Measurements from ENCODE around the gene CCDC134.
"Not testable (repeated sequence)": the region's sequence is repeated elsewhere in the genome, so short reads cannot be mapped to it uniquely, and the experiment has no call there.

Gene CCDC134

DNA sequence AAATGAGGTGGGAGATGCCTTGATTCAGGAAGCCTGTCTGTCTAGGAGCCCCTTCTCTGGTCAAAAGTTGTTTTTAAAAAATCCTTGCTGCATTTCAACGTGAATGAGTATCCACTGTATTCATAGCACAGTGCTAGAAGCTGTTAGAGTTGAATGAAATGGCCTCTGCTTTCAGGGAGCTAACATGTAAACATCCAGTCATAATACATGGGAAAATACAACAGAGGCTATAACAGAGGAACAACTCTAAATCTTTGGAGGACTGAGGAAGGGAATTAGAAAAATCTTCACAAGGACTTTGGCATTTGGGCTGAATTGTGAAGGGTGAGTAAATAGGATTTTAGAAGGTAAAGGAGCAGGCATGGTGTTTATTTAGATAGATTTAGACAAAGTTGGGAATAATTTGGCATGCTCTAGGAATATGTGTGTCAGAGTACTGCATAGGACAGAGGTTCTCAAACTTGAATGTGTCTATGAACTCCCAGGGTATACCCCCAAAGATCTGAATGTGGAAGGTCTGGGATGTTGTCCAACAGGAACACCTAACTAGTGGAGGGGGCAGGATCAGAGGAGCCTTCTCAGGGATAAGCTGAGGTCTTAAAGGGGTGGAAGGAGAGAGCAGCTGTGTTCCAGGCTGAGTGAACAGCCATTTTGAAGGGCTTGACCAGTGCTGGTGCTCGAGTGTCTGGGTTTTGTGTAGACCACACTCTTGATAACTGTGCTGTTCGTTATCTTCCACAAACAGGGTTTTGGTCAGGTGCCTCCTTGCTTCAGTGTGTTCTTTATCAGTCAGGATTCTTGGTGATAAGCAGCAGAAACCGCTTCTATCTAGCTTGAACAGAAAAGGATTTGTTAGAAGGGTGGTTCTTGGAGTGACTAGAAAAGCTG, 45.1 kb downstream of the CCDC134 start:
- DNase-seq = no peak

DNA sequence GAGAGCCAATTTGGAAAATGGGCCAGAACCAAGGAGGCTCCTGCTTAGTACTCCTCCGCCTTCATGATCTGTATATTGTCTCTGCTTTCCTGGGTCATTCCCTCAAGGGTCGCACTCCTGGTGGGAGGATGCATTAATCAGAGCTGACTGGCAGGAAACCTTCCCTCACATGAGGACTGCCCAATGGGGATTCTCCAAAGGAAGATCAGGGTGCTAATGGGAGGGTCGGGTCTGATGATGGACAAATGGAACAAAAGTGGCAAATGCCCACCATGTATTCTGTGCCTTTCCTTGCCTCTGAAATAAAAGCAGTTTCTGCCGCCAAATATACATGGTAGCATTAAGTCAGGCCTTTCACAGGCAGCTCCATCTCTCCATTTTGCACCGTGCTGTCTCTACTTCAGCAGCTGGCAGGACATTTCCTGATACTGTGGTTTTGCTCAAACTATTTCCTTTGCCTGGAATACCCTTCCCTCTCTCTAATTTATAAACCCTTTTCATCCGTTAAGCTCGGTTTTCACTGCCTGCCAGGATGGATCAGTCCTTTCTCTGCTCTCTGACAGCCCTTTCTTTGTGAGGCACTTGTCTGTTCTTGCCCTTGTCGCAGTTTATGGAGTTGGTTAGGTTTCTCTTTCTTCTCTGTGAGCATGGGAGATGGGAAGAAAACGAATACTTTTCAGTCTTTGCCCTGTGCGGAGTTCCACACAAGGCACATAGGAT, 45.9 kb downstream of the CCDC134 start:
- DNase-seq = no peak

DNA sequence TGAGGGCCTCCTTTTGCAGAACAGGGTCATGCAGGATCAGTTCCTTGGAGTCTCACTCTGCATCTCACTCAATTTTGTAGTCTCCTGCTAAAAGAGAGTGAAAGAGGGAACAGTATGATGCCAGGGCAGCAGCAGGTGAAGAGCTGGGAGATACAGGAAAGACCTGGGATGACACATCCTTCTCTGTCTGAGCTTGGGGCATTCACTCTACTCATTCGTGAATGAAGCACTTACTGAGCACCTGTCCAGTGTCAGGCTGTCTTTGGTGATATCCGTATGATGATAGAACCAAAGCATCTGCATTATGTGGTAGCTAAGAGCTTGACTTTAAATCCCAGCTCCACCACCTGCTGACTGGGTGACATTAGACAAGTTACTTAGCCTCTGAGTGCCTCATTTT, 46.8 kb downstream of the CCDC134 start:
- no peak for DNase-seq

DNA sequence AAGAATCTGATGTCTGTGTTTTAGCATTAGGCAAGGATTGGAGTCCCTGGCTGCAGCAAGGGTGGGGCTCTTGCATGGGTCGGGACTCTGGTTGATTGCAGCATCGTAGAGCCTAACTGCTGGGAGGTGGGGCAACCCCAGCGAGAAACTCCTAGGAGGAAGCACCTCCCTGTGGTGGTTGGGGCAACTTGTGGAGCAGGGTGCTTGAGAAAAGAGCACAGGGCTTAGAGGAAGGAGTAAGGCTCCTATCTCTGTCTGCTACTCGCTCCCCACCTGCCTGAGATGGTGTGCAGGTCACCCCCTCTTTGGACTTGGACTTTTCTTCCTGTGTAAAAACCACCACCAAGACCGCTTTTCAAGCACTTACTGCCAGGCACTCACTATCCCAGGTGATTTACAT, 48.0 kb downstream of the CCDC134 start:
- DNase-seq = peak; percentile 66

- no peak for DNase-seq
Measured at GRCh38 chr22:41856469-41856868, 56.0 kb downstream of the CCDC134 start.

DNA sequence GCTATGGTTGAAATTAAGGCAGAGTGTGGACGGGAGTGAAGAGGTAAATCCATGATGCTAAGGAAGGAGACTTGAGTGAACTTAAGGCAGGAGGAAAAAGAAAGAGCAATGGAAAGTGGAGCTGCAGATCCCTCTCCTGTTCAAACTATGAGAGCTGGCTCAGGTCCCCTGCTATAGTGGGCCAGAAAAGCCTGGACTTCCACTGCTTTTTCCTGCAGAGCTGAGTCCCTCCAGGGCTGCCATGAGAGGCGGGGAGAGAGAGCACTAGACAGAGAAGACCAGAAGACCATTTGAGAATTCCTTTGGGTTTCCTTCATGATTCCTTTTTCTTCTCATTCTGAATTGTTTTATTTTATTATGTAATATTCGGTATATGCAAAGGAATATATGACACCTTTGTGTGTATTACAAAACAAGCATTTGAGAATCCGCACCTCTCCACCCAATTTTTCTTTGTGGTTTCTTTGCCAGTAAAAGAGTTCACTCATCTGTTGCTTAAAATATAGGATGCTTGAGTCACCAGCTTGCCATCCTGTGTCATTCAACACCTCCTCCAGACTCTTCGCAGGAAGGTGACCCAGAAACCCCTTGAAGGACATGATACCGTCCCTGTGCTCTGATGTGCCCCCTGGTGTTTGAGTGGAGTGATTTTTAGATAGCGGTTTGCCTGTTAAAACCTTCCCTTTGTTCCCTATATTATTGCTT, 56.8 kb downstream of the CCDC134 start:
- DNase-seq = peak; percentile 74

- no peak for DNase-seq
Measured at GRCh38 chr22:41857860-41858199, 57.4 kb downstream of the CCDC134 start.

- peak; percentile 80 for DNase-seq
Measured at GRCh38 chr22:41862160-41862529, 61.7 kb downstream of the CCDC134 start.

GRCh38 chr22:41862530-41863266, 62.2 kb downstream of the CCDC134 start:
- DNase-seq = no peak

DNA sequence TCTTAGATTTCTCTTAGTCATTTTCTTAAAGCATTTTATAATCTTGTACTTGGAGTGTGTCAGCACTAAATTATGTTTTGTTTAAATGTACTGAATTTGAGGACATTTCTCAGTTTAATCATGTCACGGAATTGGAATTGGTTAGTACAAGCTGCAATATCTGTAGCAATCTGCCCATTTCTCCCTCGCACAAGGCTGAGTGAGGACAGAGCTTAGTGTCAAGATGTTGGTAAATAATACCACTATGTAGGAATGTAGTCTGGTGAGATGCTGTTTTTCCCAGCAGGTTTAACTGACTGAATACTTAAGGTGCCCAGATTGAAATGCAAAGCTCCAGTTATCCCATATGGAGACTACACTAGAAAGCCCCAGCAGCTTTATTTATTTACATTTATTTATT, 63.0 kb downstream of the CCDC134 start:
- no peak for DNase-seq

DNA sequence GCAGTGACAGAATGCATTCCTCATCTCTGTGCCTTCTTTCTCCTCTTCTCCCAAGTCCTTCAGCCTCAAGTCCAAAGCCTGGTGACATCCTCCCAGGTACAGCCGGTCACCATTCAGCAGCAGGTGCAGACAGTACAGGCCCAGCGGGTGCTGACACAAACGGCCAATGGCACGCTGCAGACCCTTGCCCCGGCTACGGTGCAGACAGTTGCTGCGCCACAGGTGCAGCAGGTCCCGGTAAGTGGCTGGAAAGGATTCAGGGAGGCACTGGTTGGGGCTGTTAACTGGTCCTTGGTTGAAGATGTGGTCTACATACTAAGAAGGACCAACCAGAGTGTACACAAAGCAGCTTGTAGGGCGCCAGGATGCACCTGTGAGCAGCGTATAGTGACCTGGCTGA, 68.1 kb downstream of the CCDC134 start:
- DNase-seq = no peak

- DNase-seq = not testable (repeated sequence)
Measured at GRCh38 chr22:41870081-41870480, 69.6 kb downstream of the CCDC134 start.

DNA sequence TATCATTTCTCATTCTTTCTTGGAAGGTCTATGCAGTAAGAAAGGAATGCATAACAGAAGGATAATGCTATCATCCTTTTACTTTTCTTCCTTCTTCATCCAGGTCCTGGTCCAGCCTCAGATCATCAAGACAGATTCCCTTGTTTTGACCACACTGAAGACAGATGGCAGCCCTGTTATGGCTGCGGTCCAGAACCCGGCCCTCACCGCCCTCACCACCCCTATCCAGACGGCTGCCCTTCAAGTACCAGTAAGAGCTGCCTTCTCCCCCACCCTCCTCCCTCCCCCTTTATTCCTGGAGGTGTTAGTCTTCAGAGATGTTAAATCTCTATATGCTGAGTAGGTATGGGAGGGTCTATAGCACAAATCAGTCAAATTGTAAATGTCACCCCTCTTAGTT, 70.3 kb downstream of the CCDC134 start:
- DNase-seq = no peak

DNA sequence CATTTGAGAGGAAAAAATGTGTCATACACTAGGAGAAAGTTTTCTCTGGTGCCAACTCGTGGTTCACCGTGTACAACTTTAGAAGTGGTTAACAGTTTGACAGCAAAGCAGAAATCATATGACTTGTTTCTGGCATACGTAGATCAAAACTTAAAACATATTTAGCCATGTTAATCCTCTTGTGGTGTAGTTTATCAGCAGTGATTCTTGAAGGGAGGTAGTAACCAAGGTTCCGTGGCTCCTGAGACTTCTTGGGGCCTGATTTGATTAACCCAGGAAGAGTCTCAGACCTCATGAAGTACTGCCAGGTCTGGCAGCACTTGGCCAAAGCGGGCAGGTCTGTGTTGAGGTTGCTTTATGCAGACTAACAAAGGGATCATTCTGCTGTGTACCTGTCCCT, 72.9 kb downstream of the CCDC134 start:
- DNase-seq = no peak

GRCh38 chr22:41874090-41874489, 73.6 kb downstream of the CCDC134 start:
- no peak for DNase-seq

GRCh38 chr22:41875531-41876270, 75.2 kb downstream of the CCDC134 start:
- DNase-seq = no peak
